Activated CD4-positive, CD25-positive, alpha-beta regulatory T cell (primary cell): ENCODE data around the gene NCDN.
A peak's percentile ranks its signal among the peaks of the same experiment; 100 is the strongest.

ENCODE experiments used
- DNase-seq, 4 experiments: peaks; one replicate each; lab custom pipeline; 2025; lab: John Stamatoyannopoulos, UW

Gene NCDN, protein sequence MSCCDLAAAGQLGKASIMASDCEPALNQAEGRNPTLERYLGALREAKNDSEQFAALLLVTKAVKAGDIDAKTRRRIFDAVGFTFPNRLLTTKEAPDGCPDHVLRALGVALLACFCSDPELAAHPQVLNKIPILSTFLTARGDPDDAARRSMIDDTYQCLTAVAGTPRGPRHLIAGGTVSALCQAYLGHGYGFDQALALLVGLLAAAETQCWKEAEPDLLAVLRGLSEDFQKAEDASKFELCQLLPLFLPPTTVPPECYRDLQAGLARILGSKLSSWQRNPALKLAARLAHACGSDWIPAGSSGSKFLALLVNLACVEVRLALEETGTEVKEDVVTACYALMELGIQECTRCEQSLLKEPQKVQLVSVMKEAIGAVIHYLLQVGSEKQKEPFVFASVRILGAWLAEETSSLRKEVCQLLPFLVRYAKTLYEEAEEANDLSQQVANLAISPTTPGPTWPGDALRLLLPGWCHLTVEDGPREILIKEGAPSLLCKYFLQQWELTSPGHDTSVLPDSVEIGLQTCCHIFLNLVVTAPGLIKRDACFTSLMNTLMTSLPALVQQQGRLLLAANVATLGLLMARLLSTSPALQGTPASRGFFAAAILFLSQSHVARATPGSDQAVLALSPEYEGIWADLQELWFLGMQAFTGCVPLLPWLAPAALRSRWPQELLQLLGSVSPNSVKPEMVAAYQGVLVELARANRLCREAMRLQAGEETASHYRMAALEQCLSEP

GRCh38 chr1:35557611-35558373 lies at the start of gene NCDN:
TSS of gene NCDN (plus strand) at chr1:35557799. CDS start at chr1:35558191, 392 bp downstream.
- DNase-seq = peak; percentile 84 to 93 (median 89)

- no peak for DNase-seq
Observed at GRCh38 chr1:35507947-35508346, 49.7 kb upstream of the NCDN start.

DNA sequence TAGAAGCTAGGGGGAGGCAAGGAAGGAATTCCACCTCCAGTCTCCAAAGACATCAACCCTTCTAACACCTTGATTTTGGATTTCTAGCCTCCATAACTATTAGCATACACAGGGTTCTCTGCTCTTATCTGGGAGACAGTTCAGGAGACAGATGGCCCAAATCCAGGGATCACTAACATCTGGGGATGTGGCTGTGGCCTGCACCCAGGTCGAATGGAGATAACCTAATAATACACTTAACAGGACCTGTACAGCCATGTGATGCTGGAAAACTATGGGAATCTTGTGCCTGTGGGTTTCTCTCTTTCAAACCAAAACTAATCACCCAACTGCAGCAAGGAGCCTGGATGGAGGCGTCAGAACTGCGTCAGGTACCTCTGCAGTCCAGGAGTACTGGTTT lies 48.0 kb upstream of the NCDN start:
- no peak for DNase-seq

DNA sequence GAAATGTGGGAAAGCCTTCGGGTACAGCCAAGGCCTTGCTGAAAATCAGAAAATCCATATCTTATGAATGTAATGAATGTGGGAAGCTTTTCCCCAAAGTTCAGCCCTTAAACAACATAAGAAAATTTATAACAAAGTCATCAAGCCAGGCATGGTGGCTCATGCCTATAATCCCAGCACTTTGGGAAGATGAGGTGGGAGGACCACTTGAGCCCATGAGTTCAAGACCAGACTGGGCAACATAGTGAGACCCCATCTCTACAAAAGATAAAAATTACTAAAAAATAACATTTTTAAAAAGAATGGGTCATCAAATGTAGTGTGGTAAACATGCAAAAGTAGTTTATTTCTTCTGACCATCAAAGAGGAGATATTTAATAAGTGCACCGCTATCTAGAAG lies 46.3 kb upstream of the NCDN start:
- DNase-seq = no peak

DNA sequence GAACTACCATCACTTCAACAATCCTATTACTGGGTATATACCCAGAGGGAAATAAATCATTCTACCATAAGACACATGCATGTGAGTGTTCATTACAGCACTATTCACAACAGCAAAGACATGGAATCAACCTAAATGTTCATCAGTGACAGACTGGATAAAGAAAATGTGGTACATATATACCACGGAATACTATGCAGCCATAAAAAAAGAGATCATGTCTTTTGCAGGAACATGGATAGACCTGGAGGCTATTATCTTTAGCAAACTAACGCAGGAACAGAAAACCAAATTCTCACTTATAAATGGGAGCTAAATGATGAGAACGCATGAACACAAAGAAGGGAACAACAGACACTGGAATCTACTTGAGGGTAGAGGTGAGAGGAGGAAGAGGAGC lies 39.4 kb upstream of the NCDN start:
- DNase-seq = no peak

DNA sequence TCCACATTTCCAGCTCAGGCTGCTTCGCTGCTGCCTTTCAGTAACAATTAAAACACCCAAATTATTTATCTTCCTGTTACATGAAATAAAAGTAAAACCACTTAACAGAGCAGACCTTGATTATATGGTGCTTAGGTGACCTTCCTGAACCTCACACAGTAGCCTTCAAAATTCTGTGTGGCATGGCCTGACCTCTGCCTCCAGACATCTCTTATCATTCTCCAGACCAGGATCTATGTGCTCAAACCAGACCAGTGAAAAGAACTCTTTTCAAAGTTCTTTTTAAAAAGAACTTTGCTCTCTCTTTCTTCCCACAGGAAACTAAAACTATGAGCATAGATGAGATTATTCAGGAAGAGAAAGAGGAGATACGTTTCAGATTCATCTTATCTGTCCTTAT lies 38.2 kb upstream of the NCDN start:
- no peak for DNase-seq

- no peak for DNase-seq
Observed at GRCh38 chr1:35524106-35524505, 33.5 kb upstream of the NCDN start.

DNA sequence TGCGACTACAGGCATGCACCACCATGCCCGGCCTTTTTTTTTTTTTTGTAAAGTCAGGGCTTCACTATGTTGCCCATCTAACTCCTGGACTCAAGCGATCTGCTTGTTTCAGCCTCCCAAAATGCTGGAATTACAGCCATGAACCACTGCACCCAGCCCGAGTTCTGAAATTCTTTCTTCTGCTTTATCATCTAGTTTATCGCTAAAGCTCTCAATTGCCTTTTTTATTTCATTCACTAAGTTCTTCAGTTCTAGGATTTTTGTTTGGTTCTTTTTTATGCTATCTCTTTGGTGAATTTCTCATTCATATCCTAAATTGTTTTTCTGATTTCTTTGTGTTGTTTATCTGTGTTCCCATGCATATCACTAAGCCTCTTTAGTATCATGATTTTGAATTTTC lies 27.4 kb upstream of the NCDN start:
- no peak for DNase-seq

DNA sequence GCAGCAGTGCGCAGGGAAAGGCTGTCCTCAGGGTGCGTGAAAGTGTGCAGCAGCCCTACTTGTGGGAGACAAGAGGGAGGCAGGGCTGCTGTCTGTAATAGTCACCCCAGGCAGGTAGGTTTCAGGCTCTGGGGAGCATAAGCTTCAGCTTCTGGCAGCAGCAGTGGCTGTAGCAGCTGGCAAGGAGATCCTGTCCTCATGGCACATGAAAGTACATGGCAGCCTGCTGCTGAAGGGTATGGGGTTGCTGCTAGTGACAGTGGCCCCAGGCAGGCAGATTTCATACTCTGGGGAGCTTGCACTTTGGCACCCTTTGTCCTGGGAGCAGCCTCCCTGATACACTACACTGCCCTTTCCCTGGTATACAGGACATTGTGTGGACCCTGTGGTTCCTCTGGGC lies 26.7 kb upstream of the NCDN start:
- no peak for DNase-seq

DNA sequence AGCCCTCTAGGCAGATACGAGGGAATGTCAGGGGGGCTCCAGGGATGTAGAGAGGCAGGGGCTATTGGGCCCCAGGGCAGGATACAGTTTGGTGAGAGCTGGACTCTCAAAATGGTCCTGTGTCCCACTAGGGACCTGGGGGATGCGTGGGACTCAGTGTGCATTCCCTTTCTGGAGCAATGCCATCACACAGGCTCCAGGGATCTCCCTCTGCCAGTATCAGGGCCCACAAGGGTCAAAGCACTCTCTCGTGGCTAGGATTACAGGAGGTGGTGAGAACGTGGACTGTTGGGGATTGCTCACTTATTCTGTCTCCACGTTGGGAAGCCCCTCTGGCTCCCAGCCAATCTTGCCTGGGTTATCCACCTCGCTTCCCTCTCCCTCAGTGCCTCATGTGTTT lies 26.2 kb upstream of the NCDN start:
- DNase-seq = no peak

GRCh38 chr1:35532497-35533223 lies 24.9 kb upstream of the NCDN start:
- no peak for DNase-seq

- DNase-seq = no peak
Observed at GRCh38 chr1:35533586-35533985, 24.0 kb upstream of the NCDN start.

- DNase-seq = no peak
Observed at GRCh38 chr1:35535243-35535642, 22.4 kb upstream of the NCDN start.

DNA sequence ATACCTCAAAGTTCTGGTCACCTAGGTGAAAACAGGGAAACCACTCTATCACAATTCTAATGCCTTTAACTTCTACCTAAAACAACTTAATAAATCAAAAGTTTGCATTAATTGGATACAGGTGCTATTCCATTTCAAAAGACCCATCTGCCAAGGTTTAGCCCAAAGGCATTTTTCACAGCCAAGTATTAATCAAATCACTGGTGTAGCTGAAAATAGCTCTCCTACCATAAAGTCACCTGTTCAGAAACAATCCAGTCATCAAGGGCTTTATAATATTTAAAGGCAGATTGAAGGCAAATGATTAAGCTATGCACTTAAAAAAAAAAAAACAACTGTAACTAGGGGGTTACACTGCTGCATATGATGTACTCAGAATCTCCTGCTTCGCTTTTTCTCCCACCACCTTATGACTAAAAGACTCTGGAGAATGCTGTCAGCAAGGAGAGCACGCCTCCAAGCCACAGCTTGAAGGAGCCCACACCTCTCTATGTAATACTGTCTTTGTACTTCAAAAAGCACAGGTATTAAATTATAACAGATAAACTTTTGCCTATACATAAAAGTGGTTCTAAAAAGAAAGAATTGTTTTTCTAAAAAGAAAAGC lies 20.9 kb upstream of the NCDN start:
- DNase-seq = no peak

GRCh38 chr1:35537806-35538205 lies 19.8 kb upstream of the NCDN start:
- DNase-seq = no peak

- DNase-seq = no peak
Observed at GRCh38 chr1:35539073-35539823, 18.4 kb upstream of the NCDN start.

- no peak for DNase-seq
Observed at GRCh38 chr1:35539824-35540261, 17.8 kb upstream of the NCDN start.

DNA sequence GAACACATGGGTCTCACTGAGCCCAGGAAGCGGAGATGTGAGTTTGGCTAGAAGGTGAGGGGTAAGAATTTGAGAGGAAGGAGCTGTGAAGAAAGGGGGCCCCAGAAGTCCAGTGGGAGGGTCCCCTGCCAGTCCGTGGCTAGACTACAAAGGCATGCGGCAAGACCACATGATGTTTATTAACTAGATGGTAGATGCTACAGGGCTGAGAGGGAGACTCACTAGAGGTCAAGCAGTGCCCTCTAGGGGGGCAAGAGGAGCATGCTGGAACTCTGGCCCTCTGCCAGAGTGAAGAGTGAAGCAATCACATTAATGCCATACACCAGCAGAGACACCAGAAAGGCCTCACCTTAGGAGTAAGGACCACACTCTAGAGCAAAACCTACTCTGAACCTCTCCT lies 12.6 kb upstream of the NCDN start:
- DNase-seq = no peak

DNA sequence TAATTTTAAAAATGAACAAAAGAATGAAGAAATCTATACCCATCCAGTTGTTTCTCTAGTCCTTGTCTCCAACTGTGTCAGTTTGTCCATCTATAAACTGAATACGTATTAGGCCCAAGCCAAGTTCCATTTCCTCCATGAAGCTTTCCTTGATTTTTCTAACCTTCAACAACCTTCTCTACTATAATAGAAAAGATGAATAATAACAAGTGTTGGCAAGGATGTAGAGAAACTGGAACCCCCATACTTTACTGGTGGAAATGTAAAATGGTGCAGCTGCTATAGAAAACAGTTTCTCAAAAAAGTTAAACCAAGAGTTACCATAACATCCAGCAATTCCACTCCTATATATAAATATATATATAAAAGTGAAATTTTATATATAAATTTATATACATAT lies 11.0 kb upstream of the NCDN start:
- DNase-seq = no peak

- no peak for DNase-seq
Observed at GRCh38 chr1:35553851-35554250, 3.7 kb upstream of the NCDN start.
